HG03460 (cell line): ENCODE measurements around the gene SYCP2L.
"Not testable (repeated sequence)": the region's sequence is repeated elsewhere in the genome, so short reads cannot be mapped to it uniquely, and the experiment has no call there.

Source experiments
- ATAC-seq: cut with Tn5 transposase; IDR thresholded peaks from one replicate; pipeline ENCODE4 v1.9.1; 2021; ENCODE audit not compliant: unreplicated experiment

Gene SYCP2L

DNA sequence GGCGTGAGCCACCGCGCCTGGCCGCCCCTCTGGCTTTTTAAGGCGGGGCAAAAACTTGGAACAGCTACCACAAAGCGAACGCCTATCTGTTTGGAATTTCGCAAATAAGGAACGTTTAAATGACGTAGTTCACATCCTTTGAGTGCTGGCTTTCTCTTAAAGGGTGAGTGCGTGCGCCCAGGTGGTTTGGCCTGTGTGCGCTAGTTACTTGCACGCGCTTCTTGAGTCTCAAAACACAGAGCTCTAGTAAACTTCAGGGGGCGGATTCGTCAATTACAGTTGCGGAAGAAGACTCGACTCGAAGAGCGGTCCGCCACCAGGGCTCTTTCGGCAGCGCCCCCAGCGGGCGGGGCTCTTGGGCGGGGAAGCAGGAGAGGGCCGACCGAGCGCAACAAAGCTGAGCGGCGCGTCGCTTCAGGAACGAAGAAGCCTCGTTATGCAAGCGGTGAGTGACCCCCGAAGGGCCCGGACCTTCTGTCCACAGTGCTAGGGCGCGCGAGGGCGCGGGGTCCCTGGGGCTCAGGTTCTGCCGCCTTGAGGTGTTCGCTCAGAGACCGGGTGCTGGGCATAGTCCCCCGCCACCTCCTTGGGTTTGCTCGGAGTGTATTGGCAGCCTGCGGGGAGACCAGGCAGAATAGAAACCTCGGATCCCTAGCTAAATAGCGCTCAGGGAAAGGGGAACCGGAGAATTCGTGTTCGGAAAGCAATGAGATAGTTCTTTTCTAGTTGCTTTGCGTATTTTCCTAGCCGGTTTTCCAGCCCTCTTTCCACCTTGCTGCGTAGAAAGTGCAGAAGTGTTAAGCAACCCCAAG lies at the start of gene SYCP2L:
TSS of gene SYCP2L (plus strand) at position 362 of the 812 bp plus-strand sequence. CDS start at position 437, 75 bp downstream.
- ATAC-seq = peak; percentile 59

DNA sequence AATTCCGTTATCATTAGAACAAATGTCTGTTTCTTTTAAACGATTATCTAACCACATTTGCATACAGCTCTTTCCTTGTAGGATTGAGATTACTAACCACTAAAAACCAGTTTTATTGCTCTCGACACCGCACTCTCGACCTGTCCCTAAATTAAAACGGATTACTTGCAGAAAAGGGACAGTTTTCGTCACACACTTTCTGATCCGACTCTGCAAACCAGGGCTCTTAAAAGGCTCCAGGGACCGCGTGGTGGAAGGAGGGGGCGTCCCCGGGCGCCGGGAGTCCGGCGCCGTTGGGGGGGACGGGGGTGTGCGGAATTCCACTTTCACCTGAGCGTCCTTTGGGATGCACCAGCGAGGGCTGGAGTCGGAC lies 49.2 kb upstream of the SYCP2L start:
- no peak for ATAC-seq

DNA sequence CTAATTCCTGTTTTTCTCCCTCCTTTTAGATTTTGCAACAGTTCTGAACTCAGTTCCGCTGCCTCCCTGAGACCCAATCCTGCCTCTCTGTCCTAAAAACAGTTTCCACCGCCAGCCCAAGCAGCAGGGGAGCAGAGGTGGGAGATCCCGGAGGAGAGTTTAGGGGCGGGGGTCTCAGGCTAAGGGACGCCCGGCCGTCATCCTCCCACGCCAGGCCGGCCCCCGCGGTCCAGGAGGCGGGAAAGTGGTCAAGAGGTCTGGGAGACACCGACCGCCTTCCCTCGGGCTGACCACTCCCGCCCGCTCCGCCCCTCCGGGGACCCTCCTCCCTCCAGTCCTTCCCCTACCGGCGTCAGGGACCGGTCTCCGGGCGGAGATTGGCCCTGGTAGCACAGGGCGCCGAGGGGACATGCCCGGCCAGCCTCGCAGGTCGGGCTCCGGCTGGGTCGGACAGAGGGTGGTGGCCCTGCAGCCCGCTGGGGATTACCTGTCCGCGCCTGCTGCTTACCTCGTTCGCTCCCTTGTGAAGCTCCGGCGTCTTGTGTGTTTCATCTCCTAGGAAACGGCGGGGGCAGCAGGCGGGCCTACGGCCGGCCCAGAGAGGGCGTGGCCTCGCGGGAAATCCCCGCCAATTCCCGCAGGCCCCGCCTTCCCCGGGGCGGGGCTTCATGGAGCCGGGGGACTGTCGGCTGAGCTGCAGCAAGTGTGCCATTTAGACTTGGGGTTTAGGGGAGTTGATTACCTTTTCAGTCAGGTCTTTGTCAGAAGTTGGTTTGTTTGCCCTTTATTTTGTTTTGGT lies 48.7 kb upstream of the SYCP2L start, which contains the start of gene MAK:
TSS of gene MAK (minus strand) at position 545 of the 799 bp plus-strand sequence. CDS start 7,891 bp downstream, outside the sequence.
- ATAC-seq = peak; percentile 82

DNA sequence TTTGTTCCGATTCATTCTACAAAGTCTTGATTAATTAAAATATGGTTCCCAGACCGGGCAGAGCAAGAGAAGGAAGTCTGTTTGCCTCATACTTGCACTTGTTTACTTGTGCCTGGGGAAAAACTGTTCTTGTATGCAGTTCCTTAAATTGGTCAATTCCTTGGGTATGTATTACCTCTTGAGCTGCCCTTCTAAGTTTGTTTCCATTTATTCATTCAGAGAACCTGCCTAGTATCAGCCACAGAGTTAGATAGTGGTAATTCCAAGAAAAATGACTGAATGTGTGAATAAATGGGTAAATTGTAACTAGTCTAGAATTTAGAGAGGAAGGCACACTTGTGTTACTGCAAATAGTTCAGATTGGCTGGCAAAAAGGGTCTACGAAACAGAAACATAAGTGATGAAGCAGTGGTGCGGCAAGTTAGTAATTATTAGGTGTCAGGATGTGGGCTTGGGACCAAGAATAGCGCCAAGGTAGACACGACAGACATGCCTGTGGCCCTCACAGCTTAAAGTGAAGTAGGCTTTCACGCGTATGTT lies 48.0 kb upstream of the SYCP2L start:
- peak; percentile 64 for ATAC-seq

DNA sequence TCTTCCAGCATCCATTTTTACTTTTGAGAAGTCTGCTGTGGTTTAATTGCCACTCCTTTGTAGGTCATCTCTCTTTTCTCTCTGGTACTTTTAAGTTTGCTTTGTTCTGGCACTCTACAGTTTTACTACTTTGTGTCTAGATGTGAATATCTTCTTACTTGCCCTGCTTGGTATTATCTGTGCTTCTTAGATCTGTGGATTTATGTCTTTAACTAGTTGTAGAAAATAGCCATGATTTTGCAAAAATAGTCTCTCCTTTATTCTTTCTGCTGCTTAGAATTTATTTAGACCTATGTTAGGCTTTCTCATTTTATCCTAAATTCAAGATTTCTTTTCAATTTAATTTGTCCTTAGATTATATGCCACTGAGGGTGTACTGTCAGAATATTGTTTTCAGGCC lies 43.3 kb upstream of the SYCP2L start:
- no peak for ATAC-seq

DNA sequence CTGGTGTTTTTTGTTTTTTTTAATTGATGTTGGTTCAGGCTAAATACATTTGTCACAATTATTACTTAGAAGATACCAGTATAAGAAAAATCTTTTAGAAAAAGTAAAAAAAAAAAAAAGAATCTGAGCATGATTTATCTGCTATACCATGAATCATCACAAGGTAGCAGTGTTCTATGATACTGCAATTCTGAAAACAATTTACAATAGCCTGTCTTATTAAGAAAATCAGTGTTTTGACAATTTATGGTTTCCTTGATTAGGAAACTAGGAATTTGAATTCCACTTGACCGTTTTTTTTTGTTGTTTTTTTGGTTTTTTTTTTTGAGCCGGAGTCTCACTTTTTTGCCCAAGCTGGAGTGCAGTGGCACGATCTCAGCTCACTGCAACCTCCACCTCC lies 39.2 kb upstream of the SYCP2L start:
- no peak for ATAC-seq

DNA sequence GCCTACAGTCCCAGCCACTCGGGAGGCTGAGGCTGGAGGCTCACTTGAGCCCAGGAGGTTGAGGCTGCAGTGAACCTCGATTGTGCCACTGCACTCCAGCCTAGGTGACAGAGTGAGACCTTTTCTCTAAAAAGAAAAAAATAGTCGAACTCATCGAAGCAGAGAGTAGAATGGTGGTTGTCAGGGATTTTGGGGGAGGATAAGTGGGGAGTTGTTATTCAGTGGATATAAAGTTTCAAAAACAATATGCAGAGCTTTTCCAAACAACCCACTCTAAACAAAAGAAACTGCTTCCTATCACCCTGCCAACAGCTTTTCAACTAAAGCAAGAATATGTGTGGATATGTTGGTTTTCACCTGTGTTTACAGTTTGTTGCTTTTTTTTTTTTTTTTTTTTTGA lies 37.0 kb upstream of the SYCP2L start:
- ATAC-seq = no peak

DNA sequence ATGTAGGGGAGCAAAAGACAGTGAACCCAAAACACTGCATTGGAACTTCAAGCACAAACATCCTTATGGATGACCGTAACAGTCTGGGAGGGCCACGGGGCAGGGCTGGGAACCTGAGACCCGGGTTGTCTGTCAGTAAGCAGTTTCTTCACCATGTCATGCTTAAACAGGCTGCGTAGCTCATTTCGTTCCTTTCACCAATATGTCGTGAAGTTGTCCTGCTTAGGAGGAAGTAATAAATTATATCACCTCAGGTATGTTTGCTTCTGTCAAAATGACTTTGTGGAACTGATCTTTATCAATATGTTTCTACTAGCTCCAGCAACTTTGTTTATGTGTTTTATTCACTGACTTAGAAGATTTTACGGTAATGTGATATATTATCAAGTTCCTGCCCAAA lies 36.1 kb upstream of the SYCP2L start:
- ATAC-seq = no peak

DNA sequence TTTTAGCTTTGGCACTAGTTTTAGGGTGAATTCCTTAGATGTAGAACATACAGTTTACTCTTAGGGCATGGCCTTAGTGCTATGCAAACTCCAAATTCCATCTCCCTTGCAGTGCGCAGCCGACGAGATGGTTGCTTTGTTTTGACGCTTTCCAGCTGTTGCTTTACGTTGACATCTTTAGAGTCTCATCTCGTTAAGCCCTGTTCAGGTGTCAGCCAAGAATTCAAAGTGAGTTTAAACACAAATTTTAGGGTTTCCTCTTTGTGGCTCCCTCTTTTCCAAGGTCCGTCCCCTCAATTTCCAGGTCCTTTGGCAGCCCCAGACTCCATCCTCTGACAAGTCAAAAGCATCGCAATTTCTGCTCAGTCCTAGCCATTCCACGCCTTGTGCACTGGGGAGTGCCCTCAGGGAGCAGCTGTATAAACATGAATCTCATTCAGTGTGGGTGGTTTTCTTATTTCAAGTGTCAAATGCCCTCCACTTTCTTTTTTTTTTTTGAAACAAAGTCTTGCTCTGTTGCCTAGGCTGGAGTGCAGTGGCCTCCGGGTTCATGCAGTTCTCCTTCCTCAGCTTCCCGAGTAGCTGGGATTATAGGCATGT lies 34.4 kb upstream of the SYCP2L start:
- no peak for ATAC-seq

DNA sequence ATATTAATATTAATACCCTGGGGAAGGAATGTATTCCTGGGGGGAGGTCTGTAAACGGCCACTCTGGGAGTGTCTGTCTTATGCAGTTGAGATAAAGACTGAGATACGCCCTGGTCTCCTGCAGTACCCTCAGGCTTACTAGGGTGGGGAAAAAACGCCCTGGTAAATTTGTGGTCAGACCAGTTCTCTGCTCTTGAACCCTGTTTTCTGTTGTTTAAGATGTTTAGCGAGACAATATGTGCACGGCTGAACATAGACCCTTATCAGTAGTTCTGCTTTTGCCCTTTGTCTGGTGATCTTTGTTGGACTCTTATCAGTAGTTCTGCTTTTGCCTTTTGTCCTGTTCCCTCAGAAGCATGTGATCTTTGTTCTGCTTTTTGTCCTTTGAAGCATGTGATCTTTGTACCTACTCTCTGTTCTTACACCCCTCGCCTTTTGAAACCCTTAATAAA lies 33.0 kb upstream of the SYCP2L start:
- not testable (repeated sequence) for ATAC-seq

DNA sequence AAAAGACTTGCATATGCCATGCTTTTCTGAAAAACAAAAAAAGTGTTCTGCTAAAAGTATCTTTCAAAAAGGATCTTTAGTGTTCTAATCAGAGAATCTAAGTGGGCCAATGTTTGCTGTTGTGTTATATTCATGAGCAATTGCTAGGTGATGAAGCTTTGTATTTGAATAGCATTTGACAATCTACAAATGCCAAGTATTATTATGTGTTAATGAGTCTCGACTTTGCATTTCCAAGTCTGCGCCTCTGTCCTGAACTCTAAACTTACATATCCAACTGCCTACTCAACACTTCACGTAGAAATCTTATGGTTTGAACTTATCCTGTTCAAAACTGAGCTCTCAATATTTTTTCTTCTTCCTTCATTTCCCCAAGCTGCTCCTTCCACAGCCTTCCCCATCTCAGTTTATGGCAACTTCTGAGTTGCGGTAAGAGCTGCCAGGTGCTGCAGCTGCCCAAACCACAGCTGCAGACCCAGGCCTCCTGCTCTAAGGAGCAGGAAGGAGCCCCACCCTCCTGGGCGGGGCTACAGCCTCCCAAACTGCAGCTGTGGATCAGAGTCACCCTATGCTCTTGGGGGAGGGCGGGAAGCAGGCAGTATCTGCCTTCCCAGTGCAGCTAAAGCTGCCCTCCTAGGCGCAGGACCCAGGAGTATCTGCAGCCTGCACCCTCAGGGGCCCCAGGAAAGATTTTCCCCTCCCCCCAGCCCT lies 31.8 kb upstream of the SYCP2L start:
- ATAC-seq = no peak

DNA sequence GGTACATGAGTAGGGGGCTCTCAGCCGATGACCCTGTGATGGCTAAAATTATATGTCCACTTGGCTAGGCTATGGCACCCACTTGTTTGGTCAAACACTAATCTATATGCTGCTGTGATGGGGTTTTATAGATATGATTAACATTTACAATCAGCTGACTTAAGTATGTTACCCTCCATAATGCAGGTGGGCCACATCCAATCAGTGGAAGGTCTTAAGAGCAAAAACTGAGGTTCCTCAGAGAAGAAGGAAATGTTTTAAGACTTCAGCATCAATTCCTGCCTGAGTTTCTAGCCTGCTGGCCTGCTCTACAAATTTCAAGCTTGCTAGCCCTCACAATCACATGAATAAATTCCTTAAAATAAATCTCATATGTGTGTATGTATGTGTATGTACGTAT lies 29.6 kb upstream of the SYCP2L start:
- no peak for ATAC-seq

DNA sequence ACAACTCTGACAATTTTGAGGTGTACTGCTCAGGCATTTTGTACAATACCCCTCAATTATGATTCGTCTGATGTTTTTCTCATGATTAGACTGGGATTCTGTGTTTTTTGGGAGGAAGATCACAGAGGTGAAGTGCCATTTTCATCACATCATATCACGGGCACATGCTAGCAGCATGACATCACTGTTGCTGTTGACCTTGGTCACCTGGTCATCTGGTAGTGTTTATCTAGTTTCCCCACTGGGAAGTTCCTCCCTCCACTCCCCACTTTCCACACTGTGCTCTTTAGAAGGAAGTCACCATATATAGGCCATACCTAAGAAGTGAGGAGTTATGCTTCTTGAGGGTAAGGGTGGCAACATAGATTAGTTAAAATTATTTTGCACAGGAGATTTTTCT lies 25.8 kb upstream of the SYCP2L start:
- no peak for ATAC-seq

DNA sequence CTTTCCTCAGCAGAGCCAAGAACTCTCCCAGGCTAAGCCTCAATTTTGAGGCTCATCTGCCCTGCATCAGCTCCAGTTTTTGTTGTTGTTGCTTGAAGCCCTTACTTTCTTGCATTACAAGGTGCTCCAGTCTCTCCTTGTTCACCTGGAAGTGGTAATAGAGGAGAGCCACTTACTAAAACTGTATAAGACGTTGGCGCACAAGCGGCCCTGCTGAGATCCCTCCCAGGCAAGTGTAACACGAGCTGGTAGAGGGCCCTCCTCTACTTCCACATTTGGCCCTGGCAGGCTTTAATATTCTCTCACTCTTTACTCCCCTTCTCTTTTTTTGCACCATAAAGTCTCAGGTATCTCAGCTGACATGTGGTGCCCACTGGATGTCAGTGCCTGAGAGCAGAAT lies 24.5 kb upstream of the SYCP2L start:
- ATAC-seq = no peak

DNA sequence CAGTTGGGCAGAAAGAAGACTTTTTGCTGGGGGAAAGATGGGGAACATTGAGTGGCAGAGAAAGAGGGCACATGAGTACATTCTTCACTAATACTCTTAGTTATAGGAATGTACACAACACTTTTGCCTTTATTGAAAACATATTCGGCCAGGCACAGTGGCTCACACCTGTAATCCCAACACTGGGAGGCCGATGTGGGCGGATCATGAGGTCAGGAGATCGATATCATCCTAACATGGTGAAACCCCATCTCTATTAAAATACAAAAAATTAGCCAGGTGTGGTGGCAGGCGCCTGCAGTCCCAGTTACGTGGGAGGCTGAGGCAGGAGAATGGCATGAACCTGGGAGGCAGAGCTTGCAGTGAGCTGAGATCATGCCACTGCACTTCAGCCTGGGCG lies 23.8 kb upstream of the SYCP2L start:
- not testable (repeated sequence) for ATAC-seq

DNA sequence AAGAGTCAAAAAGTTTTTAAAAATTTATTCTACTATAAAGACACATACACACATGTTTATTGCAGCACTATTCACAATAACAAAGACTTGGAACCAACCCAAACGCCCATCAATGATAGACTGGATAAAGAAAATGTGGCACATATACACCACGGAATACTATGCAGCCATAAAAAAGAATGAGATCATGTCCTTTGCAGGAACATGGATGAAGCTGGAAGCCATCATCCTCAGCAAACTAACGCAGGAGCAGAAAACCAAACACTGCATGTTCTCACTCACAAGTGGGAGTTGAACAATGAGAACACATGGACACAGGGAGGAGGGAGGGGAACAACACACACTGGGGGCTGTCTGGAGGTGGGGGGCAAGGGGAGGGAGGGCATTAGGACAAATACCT lies 20.1 kb upstream of the SYCP2L start:
- ATAC-seq = not testable (repeated sequence)

DNA sequence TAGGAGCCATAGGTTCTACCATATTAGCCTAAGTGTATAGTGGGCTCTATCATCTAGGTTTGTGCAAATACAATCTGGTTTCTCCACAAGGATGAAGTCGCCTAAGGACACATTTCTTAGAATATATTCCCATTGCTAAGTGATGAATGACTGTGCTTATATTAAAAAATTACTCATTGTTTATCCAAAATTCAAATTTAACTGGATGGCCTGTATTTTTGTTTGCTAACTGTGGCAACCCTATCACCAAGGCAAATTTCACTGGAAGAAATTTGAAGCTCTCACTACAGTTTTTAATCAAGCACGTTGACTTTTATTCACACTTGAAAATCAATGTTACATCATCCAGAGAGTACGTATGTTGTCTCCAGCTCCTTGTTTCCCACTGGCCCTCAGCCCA lies 18.9 kb upstream of the SYCP2L start:
- ATAC-seq = no peak

DNA sequence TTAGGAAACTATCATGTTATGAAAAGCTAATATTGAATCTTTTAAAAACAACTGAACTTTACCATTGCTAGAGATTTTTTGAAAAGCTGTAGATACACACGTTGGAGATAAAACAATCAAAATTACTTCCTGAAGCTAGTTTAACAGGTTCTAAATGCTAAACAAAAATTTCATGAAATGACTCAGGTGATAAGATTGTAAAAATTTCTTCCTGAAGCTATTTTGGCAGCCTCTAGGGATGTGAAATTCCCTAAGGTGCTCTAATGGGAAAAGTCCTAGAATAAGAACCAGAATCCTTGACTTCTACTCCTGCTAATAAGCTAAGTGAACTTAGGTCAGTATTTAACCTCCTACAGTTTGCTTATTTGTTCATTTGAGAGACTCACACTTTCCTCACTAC lies 13.5 kb upstream of the SYCP2L start:
- no peak for ATAC-seq

DNA sequence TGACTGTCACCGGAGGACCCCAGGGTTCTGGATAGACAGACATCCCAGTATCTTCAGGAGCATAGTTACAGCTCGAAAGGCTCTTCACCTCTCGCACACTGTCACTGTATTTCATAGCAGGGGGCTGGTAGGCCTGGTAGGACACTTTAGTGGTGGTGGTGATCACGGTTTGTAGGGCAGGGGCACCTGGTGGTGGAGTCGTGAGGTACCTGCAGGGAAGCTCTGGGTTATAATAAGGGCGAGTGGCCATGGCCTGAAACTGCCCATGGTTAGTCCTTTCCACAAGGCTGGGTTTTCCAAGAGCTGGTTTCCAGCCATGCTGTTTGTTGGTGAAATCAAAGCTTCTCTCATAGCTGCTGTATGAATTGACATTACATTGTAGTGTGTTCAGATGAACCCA lies 12.6 kb upstream of the SYCP2L start:
- ATAC-seq = no peak

DNA sequence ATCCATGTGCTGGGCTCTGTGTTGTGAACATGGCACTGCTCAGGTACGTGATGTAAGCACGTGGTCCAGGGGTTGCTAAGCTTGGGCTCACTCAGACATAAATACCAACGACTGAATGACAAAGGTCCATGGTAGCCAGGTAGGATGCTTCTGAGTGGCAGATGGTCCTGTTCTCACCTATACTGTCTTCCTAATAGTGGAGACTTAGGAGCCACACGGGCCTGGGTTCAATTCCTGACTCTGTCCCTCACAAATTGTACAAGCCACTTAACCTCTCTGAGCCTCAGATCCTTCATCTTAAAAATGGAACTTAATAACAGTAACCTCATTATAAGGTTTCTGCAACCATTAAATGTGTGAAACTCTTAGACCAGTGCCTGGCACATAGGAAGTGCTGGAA lies 11.8 kb upstream of the SYCP2L start:
- ATAC-seq = no peak

DNA sequence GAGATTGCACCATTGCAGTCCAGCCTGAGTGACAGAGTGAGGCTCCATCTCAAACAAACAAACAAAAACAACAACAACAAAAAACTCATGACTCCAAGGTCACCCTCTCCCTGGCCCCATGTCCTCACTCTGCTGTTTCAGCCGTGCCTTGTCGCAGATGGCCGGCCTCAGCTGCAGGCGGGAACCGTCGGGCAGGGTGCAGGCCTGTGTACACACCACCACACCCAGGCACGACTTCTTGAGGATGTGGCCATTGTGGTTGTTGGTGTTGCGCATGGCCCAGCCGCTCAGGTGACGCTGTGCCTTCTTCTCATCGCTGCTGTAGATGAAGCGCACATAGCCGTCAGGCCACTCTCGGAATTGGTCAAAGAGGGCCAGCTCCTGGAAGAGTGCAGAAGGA lies 9.8 kb upstream of the SYCP2L start:
- ATAC-seq = no peak
